Ovary (tissue), 9 donors: ENCODE results near the gene KLK3. TPM values are rescaled to one million over a fixed set of nuclear protein-coding genes. Genes with fewer than 3 reads are reported as not detected.

Source experiments
- DNase-seq, 5 donors: peaks; one replicate each; pipeline ENCODE4 v3.0.0-alpha.2; 2019 to 2020
- H3K27ac ChIP-seq, 2 donors: fragments of 200-600 bp; one replicate each; pipeline versions ENCODE4 v1.5.1 to v1.8.0; 2019 to 2022
- H3K27me3 ChIP-seq: fragments of 200-600 bp; one replicate; pipeline ENCODE4 v1.8.0; 2022
- H3K36me3 ChIP-seq: fragments of 200-600 bp; sonication (generic); one replicate; pipeline ENCODE4 v1.5.1; 2019
- H3K4me1 ChIP-seq: one replicate; pipeline ENCODE4 v1.8.1; 2013; ENCODE audit warnings: mild to moderate bottlenecking, moderate library complexity; ENCODE audit not compliant: insufficient read depth
- H3K4me3 ChIP-seq: fragments of 200-600 bp; sonication (generic); one replicate; pipeline ENCODE4 v1.5.1; 2017
- H3K9me3 ChIP-seq, 2 donors: fragments of 200-600 bp in 1 of 2; sonication (generic) in 1 of 2; one replicate each; pipeline versions ENCODE4 v1.5.1 to v1.8.1; 2013 to 2019; ENCODE audit warnings: mild to moderate bottlenecking in 1 of 2, moderate library complexity in 1 of 2
- CTCF ChIP-seq, 3 donors: fragments of 450-650 bp in 2 of 3; fragments of 200-600 bp in 1 of 3; IDR thresholded peaks; one replicate each; pipeline versions ENCODE4 v1.5.1 to v1.8.0; 2016 to 2022; ENCODE audit warnings: antibody characterized with exemption in 3 of 3, mild to moderate bottlenecking in 1 of 3
- EP300 ChIP-seq: sonication (generic); formaldehyde crosslinking; IDR thresholded peaks from one replicate; pipeline ENCODE4 v1.6.1; 2017; ENCODE audit warnings: antibody characterized with exemption
- POLR2A ChIP-seq: fragments of 450-650 bp; IDR thresholded peaks from one replicate; pipeline ENCODE4 v1.6.1; 2017; ENCODE audit warnings: antibody characterized with exemption, mild to moderate bottlenecking, moderate library complexity
- WGBS, 3 donors: extraction: QIAGEN DNeasy Blood & Tissue Kit in 1 of 3; methylation state at CpG; one replicate each; pipeline versions ENCODE4 v1.1.5 to v1.1.7; 2013 to 2017; 5-methylcytosine and 5-hydroxymethylcytosine counted together
- intact Hi-C, 4 donors: fragments of 100-400 bp; cut with DNase I; formaldehyde crosslinking; loops; one replicate each; pipeline versions ENCODE4 v1.11.0 to v1.15.1; 2022 to 2023
- polyA plus RNA-seq, 2 donors: library from polyadenylated mRNA; stranded (reverse); fragments of 200-250 nt in 1 of 2; fragments of 350-450 nt in 1 of 2; fragmentation: Illumina TruSeq in 1 of 2; extraction: RNeasy Lipid Tissue Mini Kit (QIAGEN cat#74804) in 1 of 2; gene quantifications; one replicate each; pipeline ENCODE4 v1.2.3, GENCODE V29; 2013 to 2014
- total RNA-seq, 7 donors: library from RNA; depleted of rRNA in 2 of 7; stranded (reverse); fragments of >200 nt in 2 of 7; fragmentation: NEBNext Ultra II Directional in 3 of 7; extraction: Animal tissue kit (Norgen Biotek cat#: 25700) in 3 of 7; gene quantifications; one replicate each; pipeline versions ENCODE4 v1.1.0 to v1.2.4, GENCODE V29; 2016 to 2023
- donor health status: DM: no; HTN: no; CAD: no; lungs with moderate emphysema.
- donor health status: DM: no; HTN: no; CAD: no.
- donor health status: Bipolar disorder and iron deficiency.
- donor health status: DM: yes; HTN: yes; CAD: no.
- donor health status: DM: no; HTN: no; CAD: no.
- donor health status: DM: yes; HTN: yes; CAD: no.

The KLK3 gene
- total and polyA plus RNA-seq, 9 donors = 0.13 to 0.24 (median 0.20) TPM; not detected in 6

- no peaks in the 10 kb centered on the region for H3K4me1 ChIP-seq
- DNase-seq = no peak
- H3K9me3 ChIP-seq = no peaks in the 10 kb centered on the region
- H3K4me3 ChIP-seq = no peak overlapping the region
- TF ChIP-seq POLR2A (no peak), CTCF (IDR thresholded peaks at IDR 0.05) (no peak), EP300 (no peak)
- intact Hi-C loops = no loop called here
- H3K27me3 ChIP-seq = no peaks in the 10 kb centered on the region
- H3K36me3 ChIP-seq = no peaks in the 10 kb centered on the region
- H3K27ac ChIP-seq = no peak overlapping the region
- WGBS, 3 donors = 36 to 48% (median 43%) methylated on average over 6 of the region's 6 CpGs
Measured at GRCh38 chr19:50857366-50857765, 2.7 kb downstream of the KLK3 start.

DNA sequence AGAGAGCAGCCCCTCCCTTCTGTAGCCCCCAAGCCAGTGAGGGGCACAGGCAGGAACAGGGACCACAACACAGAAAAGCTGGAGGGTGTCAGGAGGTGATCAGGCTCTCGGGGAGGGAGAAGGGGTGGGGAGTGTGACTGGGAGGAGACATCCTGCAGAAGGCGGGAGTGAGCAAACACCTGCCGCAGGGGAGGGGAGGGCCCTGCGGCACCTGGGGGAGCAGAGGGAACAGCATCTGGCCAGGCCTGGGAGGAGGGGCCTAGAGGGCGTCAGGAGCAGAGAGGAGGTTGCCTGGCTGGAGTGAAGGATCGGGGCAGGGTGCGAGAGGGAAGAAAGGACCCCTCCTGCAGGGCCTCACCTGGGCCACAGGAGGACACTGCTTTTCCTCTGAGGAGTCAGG, 4.2 kb downstream of the KLK3 start:
- intact Hi-C loops = no loop called here
- no peak overlapping the region for H3K4me3 ChIP-seq
- DNase-seq = no peak
- no peaks in the 10 kb centered on the region for H3K9me3 ChIP-seq
- H3K27ac ChIP-seq = no peak overlapping the region
- H3K27me3 ChIP-seq = no peaks in the 10 kb centered on the region
- no peaks in the 10 kb centered on the region for H3K36me3 ChIP-seq
- no peak for TF ChIP-seq EP300
- TF ChIP-seq POLR2A = no peak
- no peak for TF ChIP-seq CTCF (IDR thresholded peaks at IDR 0.05)
- H3K4me1 ChIP-seq = no peaks in the 10 kb centered on the region
- WGBS, 3 donors = 23 to 48% (median 30%) methylated on average over 7 of the region's 7 CpGs

DNA sequence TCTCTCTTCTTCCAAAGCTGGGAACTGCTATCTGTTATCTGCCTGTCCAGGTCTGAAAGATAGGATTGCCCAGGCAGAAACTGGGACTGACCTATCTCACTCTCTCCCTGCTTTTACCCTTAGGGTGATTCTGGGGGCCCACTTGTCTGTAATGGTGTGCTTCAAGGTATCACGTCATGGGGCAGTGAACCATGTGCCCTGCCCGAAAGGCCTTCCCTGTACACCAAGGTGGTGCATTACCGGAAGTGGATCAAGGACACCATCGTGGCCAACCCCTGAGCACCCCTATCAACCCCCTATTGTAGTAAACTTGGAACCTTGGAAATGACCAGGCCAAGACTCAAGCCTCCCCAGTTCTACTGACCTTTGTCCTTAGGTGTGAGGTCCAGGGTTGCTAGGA, 5.1 kb downstream of the KLK3 start:
- WGBS, 3 donors = 78 to 91% (median 82%) methylated on average over 4 of the region's 4 CpGs
- H3K4me1 ChIP-seq = no peaks in the 10 kb centered on the region
- H3K36me3 ChIP-seq = no peaks in the 10 kb centered on the region
- H3K4me3 ChIP-seq = no peak overlapping the region
- no peak for TF ChIP-seq POLR2A
- no peak for TF ChIP-seq EP300
- TF ChIP-seq CTCF (IDR thresholded peaks at IDR 0.05) = no peak
- H3K27me3 ChIP-seq = no peaks in the 10 kb centered on the region
- no peak overlapping the region for H3K27ac ChIP-seq
- H3K9me3 ChIP-seq = no peaks in the 10 kb centered on the region
- intact Hi-C loops = no loop called here
- DNase-seq = no peak

GRCh38 chr19:50861010-50861409, 6.3 kb downstream of the KLK3 start:
- TF ChIP-seq POLR2A (no peak), CTCF (IDR thresholded peaks at IDR 0.05) (no peak), EP300 (no peak)
- intact Hi-C loops = no loop called here
- H3K36me3 ChIP-seq = no peaks in the 10 kb centered on the region
- H3K4me1 ChIP-seq = no peaks in the 10 kb centered on the region
- 66 to 81% (median 78%) methylated on average over 5 of the region's 5 CpGs for WGBS, 3 donors
- H3K27ac ChIP-seq = no peak overlapping the region
- no peaks in the 10 kb centered on the region for H3K27me3 ChIP-seq
- DNase-seq = no peak
- no peaks in the 10 kb centered on the region for H3K9me3 ChIP-seq
- no peak overlapping the region for H3K4me3 ChIP-seq
